ENCODE data around the gene IGFN1.

IGFN1 gene

GRCh38 chr1:201153474-201154388 lies 36.9 kb upstream of the IGFN1 start:
- H3K4me2 ChIP-seq (ENCODE audit: low read length): peak overlapping the region; percentile 87
- H3K4me1 ChIP-seq (ENCODE audit: control insufficient read depth, low read length): peaks cover 14% of the 10 kb centered on the region
- no peak for TF ChIP-seq CTCF (IDR thresholded peaks at IDR 0.05; ENCODE audit: low read depth, low read length, poor library complexity, severe bottlenecking)
- TF ChIP-seq EZH2phosphoT487 (IDR thresholded peaks at IDR 0.05; ENCODE audit: borderline replicate concordance, low read length): no peak
- no peak overlapping the region for H3K27ac ChIP-seq (ENCODE audit: low read depth, low read length)
- peaks cover 15% of the 10 kb centered on the region for H3K36me3 ChIP-seq (ENCODE audit: control insufficient read depth, low read length)
- peak overlapping the region; percentile 89 for H3K4me3 ChIP-seq (ENCODE audit: low read length)
- peaks cover 4% of the 10 kb centered on the region for H3K79me2 ChIP-seq (ENCODE audit: control insufficient read depth, low read length)
- H3K9me3 ChIP-seq (ENCODE audit: control insufficient read depth, insufficient read depth, low read length): no peaks in the 10 kb centered on the region
- H3K27me3 ChIP-seq (ENCODE audit: control insufficient read depth, low read length): peaks cover 10% of the 10 kb centered on the region
- H3K9me2 ChIP-seq (replicated peaks; ENCODE audit: control insufficient read depth, low read length): no peaks in the 10 kb centered on the region
- H3F3A ChIP-seq (ENCODE audit: control insufficient read depth, insufficient read depth): no peaks in the 10 kb centered on the region
- 0 out of 2 replicates have a peak, but pooled peaks cover 3% of the 10 kb centered on the region for H4K20me1 ChIP-seq (ENCODE audit: control insufficient read depth, insufficient read depth, low read depth, low read length)

GRCh38 chr1:201154389-201155165 lies 36.0 kb upstream of the IGFN1 start, which contains the start of gene TMEM9:
Gene TMEM9, minus strand, starts transcription at chr1:201154474. Its CDS starts 551 bp downstream, at chr1:201153923.
- H3K79me2 ChIP-seq (ENCODE audit: control insufficient read depth, low read length): peaks cover 4% of the 10 kb centered on the region
- no peak for TF ChIP-seq EZH2phosphoT487 (IDR thresholded peaks at IDR 0.05; ENCODE audit: borderline replicate concordance, low read length)
- no peak for TF ChIP-seq CTCF (IDR thresholded peaks at IDR 0.05; ENCODE audit: low read depth, low read length, poor library complexity, severe bottlenecking)
- H3F3A ChIP-seq (ENCODE audit: control insufficient read depth, insufficient read depth): no peaks in the 10 kb centered on the region
- H3K4me3 ChIP-seq (ENCODE audit: low read length): peak within 1 kb of the TSS; percentile 89
- peaks cover 14% of the 10 kb centered on the region for H3K4me1 ChIP-seq (ENCODE audit: control insufficient read depth, low read length)
- H3K36me3 ChIP-seq (ENCODE audit: control insufficient read depth, low read length): peaks cover 14% of the 10 kb centered on the region
- H3K4me2 ChIP-seq (ENCODE audit: low read length): peak within 1 kb of the TSS; percentile 87
- H3K27ac ChIP-seq (ENCODE audit: low read depth, low read length): no peak within 1 kb of the TSS
- peaks cover 14% of the 10 kb centered on the region for H3K27me3 ChIP-seq (ENCODE audit: control insufficient read depth, low read length)
- H4K20me1 ChIP-seq (ENCODE audit: control insufficient read depth, insufficient read depth, low read depth, low read length): no peaks in the 10 kb centered on the region
- H3K9me2 ChIP-seq (replicated peaks; ENCODE audit: control insufficient read depth, low read length): no peaks in the 10 kb centered on the region
- H3K9me3 ChIP-seq (ENCODE audit: control insufficient read depth, insufficient read depth, low read length): no peaks in the 10 kb centered on the region

GRCh38 chr1:201155354-201155753 lies 35.3 kb upstream of the IGFN1 start:
- Histone ChIP-seq H4K20me1 (ENCODE audit: control insufficient read depth, insufficient read depth, low read depth, low read length) (no peaks in the 10 kb centered on the region), H3F3A (ENCODE audit: control insufficient read depth, insufficient read depth) (no peaks in the 10 kb centered on the region), H3K4me2 (ENCODE audit: low read length) (no peak overlapping the region), H3K9me3 (ENCODE audit: control insufficient read depth, insufficient read depth, low read length) (no peaks in the 10 kb centered on the region), H3K27me3 (ENCODE audit: control insufficient read depth, low read length) (peaks cover 14% of the 10 kb centered on the region), H3K27ac (ENCODE audit: low read depth, low read length) (no peak overlapping the region), H3K9me2 (replicated peaks; ENCODE audit: control insufficient read depth, low read length) (no peaks in the 10 kb centered on the region), H3K36me3 (ENCODE audit: control insufficient read depth, low read length) (peaks cover 7% of the 10 kb centered on the region), H3K4me3 (ENCODE audit: low read length) (no peak overlapping the region), H3K79me2 (ENCODE audit: control insufficient read depth, low read length) (peaks cover 4% of the 10 kb centered on the region), H3K4me1 (ENCODE audit: control insufficient read depth, low read length) (peaks cover 14% of the 10 kb centered on the region)
- TF ChIP-seq EZH2phosphoT487 (IDR thresholded peaks at IDR 0.05; ENCODE audit: borderline replicate concordance, low read length): no peak
- no peak for TF ChIP-seq CTCF (IDR thresholded peaks at IDR 0.05; ENCODE audit: low read depth, low read length, poor library complexity, severe bottlenecking)
